ENCODE measurements around the gene DCAF5. TPM values are rescaled to one million over a fixed set of nuclear protein-coding genes. Genes with fewer than 3 reads are reported as not detected.

The DCAF5 gene
- total and polyA plus RNA-seq, 2 donors (not counting 1 experiment from before 2014, with no cell fraction given), result 62.2 to 65.5 TPM

- Histone ChIP-seq H3K27me3 (replicated peaks in 1 of 4; ENCODE audit: control extremely low read depth in 1 of 4, control insufficient read depth in 3 of 4, insufficient read depth in 4 of 4, low read length in 3 of 4) (no peaks in the 10 kb centered on the region), H3K36me3 (replicated peaks in 1 of 2; ENCODE audit: control extremely low read depth in 1 of 2, control insufficient read depth in 1 of 2, extremely low read depth in 1 of 2, insufficient read depth in 2 of 2, low read length in 1 of 2) (peaks cover 2 to 61% of the 10 kb centered on the region in 2 experiments), H3K4me3 (ENCODE audit: control extremely low read depth in 1 of 5, extremely low read depth in 1 of 5, insufficient read depth in 1 of 5, low read depth in 2 of 5, low read length in 4 of 5) (no peak overlapping the region), H4K20me1 (ENCODE audit: control insufficient read depth, insufficient read depth, low read length, poor library complexity, severe bottlenecking) (no peaks in the 10 kb centered on the region), H3K9ac (ENCODE audit: low read length) (no peak overlapping the region), H3K9me3 (ENCODE audit: control extremely low read depth in 1 of 3, control insufficient read depth in 2 of 3, insufficient read depth in 1 of 3, low read length in 2 of 3) (no peaks in the 10 kb centered on the region), H3K4me2 (replicated peaks; ENCODE audit: low read depth, low read length, poor library complexity, severe bottlenecking) (no peak overlapping the region), H2AFZ (ENCODE audit: insufficient read depth, low read depth, low read length, poor library complexity, severe bottlenecking) (no peak overlapping the region), H3K4me1 (ENCODE audit: control insufficient read depth in 2 of 2, insufficient read depth in 2 of 2, low read length in 2 of 2) (no peaks in the 10 kb centered on the region), H3K27ac (ENCODE audit: low read length in 2 of 2) (no peak overlapping the region), H3K79me2 (ENCODE audit: control insufficient read depth, insufficient read depth, low read length) (no peaks in the 10 kb centered on the region)
- Mint-ChIP-seq H3K4me3 (no peak overlapping the region), H3K27ac (no peak overlapping the region), H3K9me3 (ENCODE audit: insufficient read depth) (no peaks in the 10 kb centered on the region), H3K27me3 (no peaks in the 10 kb centered on the region), H3K4me1 (no peaks in the 10 kb centered on the region)
- TF ChIP-seq EZH2 (IDR thresholded peaks at IDR 0.05; ENCODE audit: borderline replicate concordance, insufficient read depth, low read depth, low read length, poor library complexity, severe bottlenecking) (no peak), CTCF (IDR thresholded peaks at IDR 0.05) (no peak)
- 99% methylated on average over 4 of the region's 5 CpGs for WGBS (ENCODE audit: insufficient coverage)
- DNase-seq, result no peak
- ChIA-PET POLR2A (no interaction called here), CTCF (no interaction called here)
- intact Hi-C loops (cut with micrococcal nuclease), result no loop called here
- ATAC-seq (ENCODE audit: low read depth), result no peak
These were observed 79.5 kb downstream of the DCAF5 start for GRCh38 chr14:69073429-69073828.

- ChIA-PET POLR2A (no interaction called here), CTCF (no interaction called here)
- intact Hi-C loops (cut with micrococcal nuclease), result no loop called here
- no peak overlapping the region for H3K4me2 ChIP-seq (replicated peaks; ENCODE audit: low read depth, low read length, poor library complexity, severe bottlenecking)
- no peaks in the 10 kb centered on the region for H4K20me1 ChIP-seq (ENCODE audit: control insufficient read depth, insufficient read depth, low read length, poor library complexity, severe bottlenecking)
- H3K36me3 ChIP-seq (replicated peaks in 1 of 2; ENCODE audit: control extremely low read depth in 1 of 2, control insufficient read depth in 1 of 2, extremely low read depth in 1 of 2, insufficient read depth in 2 of 2, low read length in 1 of 2), result peaks cover 0 to 63% of the 10 kb centered on the region in 2 experiments
- H3K27ac ChIP-seq (ENCODE audit: low read length in 2 of 2), result no peak overlapping the region
- H3K9ac ChIP-seq (ENCODE audit: low read length), result no peak overlapping the region
- TF ChIP-seq CTCF (IDR thresholded peaks at IDR 0.05), result no peak
- TF ChIP-seq EZH2 (IDR thresholded peaks at IDR 0.05; ENCODE audit: borderline replicate concordance, insufficient read depth, low read depth, low read length, poor library complexity, severe bottlenecking), result no peak
- no peak overlapping the region for H3K27ac Mint-ChIP-seq
- H3K9me3 Mint-ChIP-seq (ENCODE audit: insufficient read depth), result no peaks in the 10 kb centered on the region
- H3K4me1 ChIP-seq (ENCODE audit: control insufficient read depth in 2 of 2, insufficient read depth in 2 of 2, low read length in 2 of 2), result no peaks in the 10 kb centered on the region
- DNase-seq (no peak), ATAC-seq (ENCODE audit: low read depth) (no peak)
- H3K4me3 Mint-ChIP-seq, result no peak overlapping the region
- no peaks in the 10 kb centered on the region for H3K27me3 Mint-ChIP-seq
- WGBS (ENCODE audit: insufficient coverage), result no CpG with 5 or more reads among the region's 2 CpGs
- no peak overlapping the region for H3K4me3 ChIP-seq (ENCODE audit: control extremely low read depth in 1 of 5, extremely low read depth in 1 of 5, insufficient read depth in 1 of 5, low read depth in 2 of 5, low read length in 4 of 5)
- no peak overlapping the region for H2AFZ ChIP-seq (ENCODE audit: insufficient read depth, low read depth, low read length, poor library complexity, severe bottlenecking)
- H3K27me3 ChIP-seq (replicated peaks in 1 of 4; ENCODE audit: control extremely low read depth in 1 of 4, control insufficient read depth in 3 of 4, insufficient read depth in 4 of 4, low read length in 3 of 4), result no peaks in the 10 kb centered on the region
- no peaks in the 10 kb centered on the region for H3K4me1 Mint-ChIP-seq
- peaks cover 4% of the 10 kb centered on the region for H3K79me2 ChIP-seq (ENCODE audit: control insufficient read depth, insufficient read depth, low read length)
- no peaks in the 10 kb centered on the region for H3K9me3 ChIP-seq (ENCODE audit: control extremely low read depth in 1 of 3, control insufficient read depth in 2 of 3, insufficient read depth in 1 of 3, low read length in 2 of 3)
These were observed 80.3 kb downstream of the DCAF5 start for GRCh38 chr14:69072584-69072983.

All from B cell (primary cell).